Mesothelial cell of epicardium (in vitro differentiated cells): ENCODE measurements around the gene KCNMA1. TPM values are rescaled to one million over a fixed set of nuclear protein-coding genes. Genes with fewer than 3 reads are reported as not detected.

Experiments
- DNase-seq, 2 experiments: peaks; one replicate each; pipeline ENCODE4 v3.0.0; 2021; ENCODE audit warnings: low spot score in 2 of 2; ENCODE audit not compliant: unreplicated experiment in 2 of 2
- H3K27ac Mint-ChIP-seq: 2 replicates; pipeline ENCODE4 v1.8.0; 2021; ENCODE audit warnings: mixed read lengths
- H3K27me3 Mint-ChIP-seq: 2 replicates; pipeline ENCODE4 v1.8.0; 2021; ENCODE audit warnings: low read depth, mixed read lengths
- H3K36me3 Mint-ChIP-seq: 2 replicates; pipeline ENCODE4 v1.8.0; 2021; ENCODE audit warnings: mixed read lengths
- H3K4me1 Mint-ChIP-seq: 2 replicates; pipeline ENCODE4 v1.8.0; 2021; ENCODE audit warnings: mixed read lengths
- H3K4me3 Mint-ChIP-seq: 2 replicates; pipeline ENCODE4 v1.8.0; 2021; ENCODE audit warnings: mild to moderate bottlenecking, moderate library complexity, mixed read lengths
- H3K9me3 Mint-ChIP-seq: 2 replicates; pipeline ENCODE4 v1.8.0; 2021; ENCODE audit warnings: mixed read lengths
- CTCF ChIP-seq: fragments of 200-600 bp; sonication (generic); IDR thresholded peaks from one replicate; pipeline ENCODE4 v1.5.0; 2021; ENCODE audit warnings: antibody characterized with exemption; ENCODE audit not compliant: unreplicated experiment
- total RNA-seq: library from RNA; stranded (reverse); gene quantifications from 3 replicates; pipeline ENCODE4 v1.2.1, GENCODE V29; 2021

The KCNMA1 gene
- total RNA-seq, 1 donor from 2014 or later: 44.0 TPM

- Mint-ChIP-seq H3K27ac (peak overlapping the region; percentile 96), H3K27me3 (no peaks in the 10 kb centered on the region), H3K4me1 (peaks cover 78% of the 10 kb centered on the region), H3K36me3 (no peaks in the 10 kb centered on the region), H3K9me3 (no peaks in the 10 kb centered on the region), H3K4me3 (no peak overlapping the region)
- DNase-seq: no peak
- TF ChIP-seq CTCF: no peak
Observed at GRCh38 chr10:77511498-77512218, 126.0 kb downstream of the KCNMA1 start.

- TF ChIP-seq CTCF: no peak
- Mint-ChIP-seq H3K9me3 (no peaks in the 10 kb centered on the region), H3K27me3 (no peaks in the 10 kb centered on the region), H3K4me1 (peaks cover 82% of the 10 kb centered on the region), H3K27ac (peak overlapping the region; percentile 96), H3K4me3 (no peak overlapping the region), H3K36me3 (no peaks in the 10 kb centered on the region)
- no peak for DNase-seq
Observed at GRCh38 chr10:77510695-77511094, 126.9 kb downstream of the KCNMA1 start.

GRCh38 chr10:77510294-77510693, 127.3 kb downstream of the KCNMA1 start:
- H3K4me1 Mint-ChIP-seq: peaks cover 83% of the 10 kb centered on the region
- H3K27me3 Mint-ChIP-seq: no peaks in the 10 kb centered on the region
- no peaks in the 10 kb centered on the region for H3K36me3 Mint-ChIP-seq

GRCh38 chr10:77509391-77509790, 128.2 kb downstream of the KCNMA1 start:
- Mint-ChIP-seq H3K27ac (peak overlapping the region; percentile 96), H3K27me3 (no peaks in the 10 kb centered on the region), H3K4me1 (peaks cover 83% of the 10 kb centered on the region)

More at GRCh38 chr10:77510294-77510693, 127.3 kb downstream of the KCNMA1 start:
- TF ChIP-seq CTCF: no peak
- Mint-ChIP-seq H3K27ac (peak overlapping the region; percentile 96), H3K9me3 (no peaks in the 10 kb centered on the region), H3K4me3 (no peak overlapping the region)
- DNase-seq: no peak

GRCh38 chr10:77507291-77507880, 130.2 kb downstream of the KCNMA1 start:
- H3K27me3 Mint-ChIP-seq: no peaks in the 10 kb centered on the region
- no peak for DNase-seq
- H3K4me3 Mint-ChIP-seq: no peak overlapping the region
- no peaks in the 10 kb centered on the region for H3K36me3 Mint-ChIP-seq
- no peaks in the 10 kb centered on the region for H3K9me3 Mint-ChIP-seq
- H3K4me1 Mint-ChIP-seq: peaks cover 68% of the 10 kb centered on the region
- H3K27ac Mint-ChIP-seq: peak overlapping the region; percentile 28
- no peak for TF ChIP-seq CTCF

More at GRCh38 chr10:77509391-77509790, 128.2 kb downstream of the KCNMA1 start:
- Mint-ChIP-seq H3K4me3 (no peak overlapping the region), H3K9me3 (no peaks in the 10 kb centered on the region), H3K36me3 (no peaks in the 10 kb centered on the region)
- TF ChIP-seq CTCF: no peak
- DNase-seq: no peak
